HG03196 (cell line): Measurements from ENCODE around the gene AP3S2.
"Not testable (repeated sequence)": the region's sequence is repeated elsewhere in the genome, so short reads cannot be mapped to it uniquely, and the experiment has no call there.

Experiments
- ATAC-seq: cut with Tn5 transposase; IDR thresholded peaks from one replicate; pipeline ENCODE4 v1.9.1; 2021; ENCODE audit not compliant: unreplicated experiment

The AP3S2 gene

DNA sequence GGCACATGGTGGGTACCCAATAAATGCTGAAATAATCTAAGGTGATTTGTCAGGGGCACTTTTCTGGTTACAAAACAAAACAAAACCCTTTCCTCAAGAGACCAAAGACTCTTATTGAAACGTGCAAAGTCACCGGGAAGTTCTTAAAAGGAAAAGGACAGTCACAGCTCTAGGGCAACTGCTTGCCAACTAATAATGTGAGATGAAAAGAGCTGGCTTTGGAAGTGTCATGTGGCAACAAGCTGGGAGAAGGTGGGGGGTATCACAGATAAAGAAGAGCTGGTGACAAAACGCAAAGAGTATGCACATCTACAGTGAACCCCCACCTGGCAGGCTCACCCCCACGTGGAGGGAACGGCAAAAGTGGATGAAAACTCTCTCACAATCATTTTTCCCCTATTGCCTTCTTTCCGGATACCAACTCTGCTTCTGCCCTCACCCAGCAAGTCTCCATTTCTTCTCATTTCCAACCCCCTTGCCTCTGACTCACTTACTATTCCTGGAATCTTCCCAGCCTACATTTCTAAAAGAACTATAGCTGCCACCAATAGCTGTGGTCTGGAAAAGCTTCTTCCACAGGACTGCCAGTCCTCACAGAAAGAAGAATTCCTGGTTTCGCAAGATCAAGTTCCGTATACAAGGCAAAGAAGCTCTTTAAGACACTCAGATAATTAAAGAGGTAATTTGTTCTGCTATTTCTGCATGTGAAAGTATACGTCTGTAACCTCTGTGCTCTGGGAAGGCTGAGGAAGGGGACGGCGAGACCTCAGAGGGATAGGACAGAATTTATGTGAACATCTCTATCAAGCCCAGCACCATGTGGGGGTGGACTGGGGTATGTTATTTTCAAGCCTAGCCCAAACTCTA, 57.3 kb downstream of the AP3S2 start:
- ATAC-seq: no peak

DNA sequence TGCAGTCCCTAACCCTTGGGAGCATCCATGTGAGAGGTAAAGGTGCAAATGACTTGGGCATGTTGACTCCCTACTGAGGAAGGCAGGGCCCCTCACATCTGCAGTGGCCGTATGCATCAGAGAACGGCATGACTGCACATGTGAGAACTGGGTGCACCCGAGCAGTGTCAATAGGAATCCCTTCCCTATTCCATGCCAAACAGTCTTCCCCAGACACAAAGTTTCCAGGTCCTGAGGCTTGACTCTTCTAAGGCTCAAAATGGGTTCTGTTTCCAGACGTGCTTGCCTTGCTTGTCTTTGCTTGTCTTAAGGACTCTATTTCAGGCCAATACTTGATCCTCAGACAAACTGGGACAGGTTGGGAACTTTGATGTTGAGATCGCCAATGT, 58.6 kb downstream of the AP3S2 start:
- ATAC-seq: no peak

DNA sequence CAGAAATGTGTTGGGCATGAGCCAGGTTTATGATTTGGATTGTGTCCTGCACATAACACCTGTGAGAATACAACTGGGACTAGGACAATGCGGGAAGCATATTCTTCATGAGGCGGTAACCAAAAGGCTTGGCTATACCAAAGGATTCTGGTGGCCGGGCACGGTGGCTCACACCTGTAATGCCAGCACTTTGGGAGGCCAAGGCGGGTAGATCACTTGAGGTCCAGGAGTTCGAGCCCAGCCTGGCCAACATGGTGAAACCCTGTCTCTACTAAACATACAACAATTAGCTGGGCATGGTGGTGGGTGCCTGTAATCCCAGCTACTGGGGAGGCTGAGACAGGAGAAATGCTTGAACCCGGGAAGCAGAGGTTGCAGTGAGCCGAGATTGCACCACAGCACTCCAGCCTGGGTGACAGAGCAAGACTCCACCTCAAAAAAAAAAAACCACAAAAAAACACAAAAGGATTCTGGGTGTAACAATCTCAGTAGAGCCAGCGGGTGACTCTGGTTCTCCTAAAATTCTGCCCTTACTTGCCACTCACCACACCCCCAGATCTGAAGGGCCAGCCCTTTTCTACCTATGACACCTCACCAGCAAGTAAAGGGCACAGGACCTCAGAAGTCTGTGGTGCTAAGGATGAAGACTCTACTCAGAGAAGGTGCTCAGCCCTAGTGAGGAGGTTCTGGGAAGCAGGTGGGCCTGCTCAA, 59.2 kb downstream of the AP3S2 start:
- ATAC-seq: not testable (repeated sequence)

DNA sequence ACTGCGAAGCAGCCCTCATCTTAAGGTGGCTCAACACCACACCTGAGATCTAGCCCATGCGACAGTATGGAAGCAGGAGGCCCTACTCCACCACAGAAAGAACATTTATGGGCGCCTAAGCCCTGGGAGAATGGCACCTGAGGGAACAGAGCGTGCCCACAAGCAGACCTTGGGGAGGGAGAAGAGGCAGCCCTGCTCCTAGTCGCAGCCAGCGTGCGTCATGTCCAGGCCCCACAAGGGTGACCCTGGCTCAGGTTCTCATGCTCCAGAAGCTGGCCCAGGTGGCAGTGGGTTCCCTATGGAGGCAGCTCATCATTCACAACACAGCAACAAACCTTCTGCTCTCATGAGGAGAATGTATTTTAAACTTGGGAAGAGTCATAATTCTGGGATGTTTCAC, 59.8 kb downstream of the AP3S2 start:
- ATAC-seq: no peak

DNA sequence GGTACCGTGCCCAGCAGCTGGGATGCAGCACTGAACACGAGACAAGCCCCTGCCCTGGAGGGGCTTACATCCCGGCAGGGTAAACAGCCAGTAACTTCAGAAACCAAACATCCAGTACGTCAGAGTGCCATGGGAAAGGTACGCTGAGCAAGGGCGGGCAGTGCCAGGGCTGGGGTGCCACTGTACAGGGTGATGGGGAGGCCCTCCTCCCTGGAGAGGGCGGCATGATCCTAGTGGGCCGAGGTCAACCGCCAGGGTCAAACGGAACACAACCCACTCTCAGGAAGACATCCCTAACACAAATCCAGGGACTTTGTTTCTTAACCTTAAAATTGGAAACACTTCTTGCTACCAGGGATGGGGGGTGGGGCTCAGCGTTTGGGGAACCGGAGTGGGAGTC, 63.2 kb downstream of the AP3S2 start:
- ATAC-seq: no peak

DNA sequence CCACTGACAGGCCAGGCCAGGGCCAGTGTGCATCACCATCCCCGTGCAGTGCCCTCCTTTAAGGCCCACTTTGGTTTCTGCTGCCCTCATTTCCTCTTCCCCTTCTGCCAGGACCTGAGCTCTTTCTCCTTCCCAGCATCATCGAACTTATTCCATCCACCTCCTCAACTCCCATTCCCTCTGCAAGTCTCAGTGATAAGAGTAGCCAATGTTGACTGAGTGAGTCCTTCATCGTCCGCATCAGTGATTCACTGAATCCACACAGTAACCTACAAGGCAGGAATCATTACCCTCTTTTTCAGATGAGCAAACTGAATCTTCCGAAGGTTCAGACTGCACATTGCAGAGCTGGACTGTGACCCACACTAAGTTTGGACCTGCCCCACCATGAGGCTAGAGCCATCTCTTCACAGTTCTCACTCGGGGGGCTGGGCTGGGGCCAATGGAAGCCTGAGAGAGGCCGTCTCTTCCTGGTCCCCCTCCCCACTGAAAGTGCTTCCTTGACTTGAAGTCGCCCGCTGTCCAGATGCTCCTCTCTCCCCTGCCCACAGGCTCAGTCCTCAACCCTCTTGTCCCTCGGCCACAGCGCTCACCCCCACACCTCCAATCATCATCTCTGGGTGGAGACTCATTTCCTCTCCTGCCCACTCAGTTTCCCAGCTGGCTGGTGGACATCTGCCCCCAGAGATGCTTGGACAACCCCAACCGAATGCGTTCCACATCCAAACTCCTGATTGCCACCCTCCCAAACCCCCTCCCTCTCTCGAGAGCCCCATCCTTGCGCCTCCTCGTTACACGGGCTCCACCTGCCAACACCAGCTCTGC, 64.0 kb downstream of the AP3S2 start:
- ATAC-seq: no peak

DNA sequence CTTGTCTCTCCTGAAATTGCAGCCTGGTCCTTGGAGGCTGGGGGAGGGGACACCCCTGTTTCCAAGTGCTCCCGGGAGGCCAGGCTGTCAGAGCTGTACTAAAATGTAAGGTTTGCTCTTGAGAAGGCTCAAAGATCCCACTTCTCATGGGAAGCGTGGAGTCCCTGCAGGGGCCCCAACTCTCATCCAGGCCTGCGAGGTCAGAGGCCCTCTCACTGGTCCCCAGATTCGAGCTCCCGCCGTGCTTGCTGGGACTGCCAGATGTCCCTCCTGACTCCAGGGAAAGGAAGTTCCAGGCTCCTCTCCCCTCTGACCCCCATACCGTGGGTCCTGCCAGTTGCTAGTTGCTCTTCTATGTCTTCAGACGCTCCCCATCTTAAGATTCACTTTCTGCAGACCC, 64.6 kb downstream of the AP3S2 start:
- ATAC-seq: no peak

DNA sequence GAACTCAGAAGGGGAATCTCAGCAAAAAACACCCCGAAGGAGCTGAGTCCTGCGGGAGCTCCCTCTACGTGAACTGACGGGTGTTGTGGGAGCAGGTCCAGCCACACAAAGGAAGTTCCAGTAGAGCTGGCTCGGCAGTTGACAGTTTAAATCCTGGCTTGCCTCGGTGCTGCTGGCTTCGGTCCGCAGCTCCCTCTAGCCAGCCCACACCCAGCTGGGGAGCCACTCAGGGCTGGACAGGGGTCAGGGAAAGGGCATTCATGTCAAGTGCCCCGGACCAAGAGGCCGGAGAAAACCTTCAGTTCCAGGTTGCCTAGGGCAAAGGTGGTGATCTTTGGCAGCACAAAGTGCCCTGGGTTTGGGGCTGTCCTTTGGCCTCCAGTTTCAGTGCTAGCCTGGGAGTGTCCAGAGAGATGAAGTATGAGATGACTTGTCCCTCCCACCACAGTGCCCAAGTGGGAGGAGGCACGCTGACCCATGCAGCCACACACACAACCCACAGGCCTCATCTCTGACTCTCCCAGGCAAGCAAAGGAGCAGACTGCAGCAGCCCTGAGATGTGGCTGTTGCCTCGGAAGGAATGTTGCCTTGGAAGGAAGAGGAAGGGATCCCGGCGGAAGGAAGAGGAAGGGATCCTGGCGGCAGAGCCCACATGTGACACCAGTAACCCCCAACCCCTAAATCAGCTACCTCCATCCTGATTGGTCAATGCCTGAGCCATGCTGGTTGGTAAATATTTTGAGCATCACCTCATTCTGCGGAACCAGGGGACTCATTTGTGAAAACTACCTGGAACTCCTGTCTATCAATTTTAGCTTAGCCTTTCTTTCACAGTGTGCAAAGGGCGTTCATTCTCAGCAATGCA, 65.3 kb downstream of the AP3S2 start:
- no peak for ATAC-seq

DNA sequence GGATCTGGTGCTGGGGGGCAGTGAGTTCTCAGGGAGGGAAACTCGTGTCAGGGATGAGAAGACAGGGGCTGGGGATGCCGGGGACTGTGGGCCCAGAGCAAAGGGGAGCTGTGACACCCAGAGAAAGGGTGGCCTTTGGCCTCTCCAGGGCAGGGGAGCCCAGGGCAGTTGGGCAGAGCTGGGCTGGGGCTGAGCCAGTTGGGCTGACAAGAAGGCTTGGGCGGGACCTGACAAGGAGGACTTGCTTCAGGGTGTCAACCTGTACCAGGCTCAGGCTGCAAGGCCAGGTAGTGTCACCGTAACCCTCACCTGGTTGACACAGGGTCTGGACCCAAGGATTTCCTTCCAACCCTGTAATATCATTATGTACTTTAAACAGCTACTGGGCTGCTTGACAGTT, 66.0 kb downstream of the AP3S2 start:
- ATAC-seq: no peak

DNA sequence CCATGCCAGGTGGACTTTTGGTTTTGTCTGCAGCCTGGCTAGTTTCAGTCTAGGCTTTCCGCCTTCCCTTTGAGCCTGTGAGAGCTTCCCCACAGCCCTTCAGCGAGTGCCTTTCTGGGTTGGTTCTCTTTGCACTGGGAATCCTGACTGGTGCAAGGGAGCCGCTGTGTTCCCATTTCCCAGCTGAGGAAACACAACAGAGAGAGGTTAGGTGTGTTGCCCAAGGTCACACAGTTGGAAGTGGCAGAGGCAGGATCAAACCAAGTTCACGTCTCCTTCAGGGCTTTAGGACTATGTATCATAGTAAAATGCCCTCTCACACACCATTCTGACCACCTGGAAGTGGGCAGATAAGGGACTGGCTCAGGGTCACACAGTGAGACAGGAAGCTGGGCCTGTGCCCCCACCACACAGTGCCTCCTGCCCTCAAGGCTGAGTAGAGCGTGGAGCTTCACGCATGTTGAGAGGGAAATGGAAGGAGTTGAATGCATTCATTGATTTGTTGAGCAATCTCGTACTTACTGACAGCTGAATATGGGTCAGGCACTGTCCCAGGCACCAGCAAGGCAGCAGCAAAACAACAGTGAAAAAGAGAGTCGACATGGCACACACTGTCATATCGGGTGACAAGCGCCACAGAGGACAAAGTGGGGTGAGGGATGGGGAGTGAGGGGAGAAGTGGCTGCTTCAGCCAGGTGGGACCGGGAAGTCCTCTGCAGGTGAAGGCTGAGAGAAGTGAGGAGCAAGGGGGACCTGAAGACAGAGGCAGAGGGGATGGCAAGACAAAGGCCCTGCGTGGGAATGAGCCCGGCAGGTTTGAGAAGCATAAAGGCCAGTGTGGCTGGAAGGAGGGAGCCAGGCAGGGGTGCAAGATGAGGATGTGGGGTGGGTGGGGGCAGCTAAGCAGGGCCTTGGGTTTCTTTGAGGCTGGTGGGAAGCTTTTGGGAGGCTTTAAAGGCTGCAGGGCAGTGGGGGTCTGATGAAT, 66.8 kb downstream of the AP3S2 start:
- ATAC-seq: no peak

DNA sequence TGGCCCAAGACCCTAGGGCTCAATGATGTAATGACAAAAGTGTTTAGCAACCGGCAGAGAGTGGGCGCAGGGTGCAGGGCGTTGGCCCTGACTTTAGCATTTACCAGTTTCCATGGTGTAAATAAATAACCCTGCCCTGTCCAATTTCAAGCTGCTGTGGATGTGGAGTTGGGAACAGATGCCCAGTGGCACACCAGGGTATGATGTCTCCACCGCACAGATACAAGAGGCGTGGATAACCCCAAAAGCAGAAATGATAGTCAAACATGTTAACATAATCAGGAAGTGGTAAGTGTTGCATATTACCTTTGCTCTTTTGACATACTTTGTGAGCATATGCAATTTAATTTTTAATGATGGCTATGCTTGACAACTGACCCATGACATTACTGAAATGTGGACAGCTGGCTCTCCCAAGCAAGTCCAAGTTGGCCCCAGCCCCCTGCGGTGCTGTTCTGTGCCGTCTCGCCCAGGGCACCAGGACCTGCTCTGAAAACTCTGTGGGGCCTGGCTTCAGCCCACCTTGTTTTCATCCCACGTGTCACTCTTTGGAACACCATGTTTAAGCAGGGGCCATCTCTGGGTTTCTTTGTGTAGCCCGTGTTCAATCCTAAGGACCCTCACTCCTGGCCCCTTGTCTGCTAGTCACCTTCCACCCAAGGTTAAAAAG, 68.4 kb downstream of the AP3S2 start:
- no peak for ATAC-seq

DNA sequence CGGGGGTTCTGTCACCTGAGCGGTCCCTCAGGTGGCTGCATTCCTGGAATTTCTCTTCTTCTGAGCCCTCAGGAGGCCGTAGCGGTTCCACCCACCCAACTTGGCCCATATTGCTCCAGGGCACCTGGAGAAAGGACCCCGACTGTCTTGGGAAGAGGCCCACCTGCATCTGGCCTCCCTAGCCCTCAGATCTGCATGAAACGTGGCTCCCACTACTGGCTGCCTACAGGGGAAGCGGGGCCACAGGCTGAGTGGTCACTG, 69.3 kb downstream of the AP3S2 start:
- no peak for ATAC-seq

DNA sequence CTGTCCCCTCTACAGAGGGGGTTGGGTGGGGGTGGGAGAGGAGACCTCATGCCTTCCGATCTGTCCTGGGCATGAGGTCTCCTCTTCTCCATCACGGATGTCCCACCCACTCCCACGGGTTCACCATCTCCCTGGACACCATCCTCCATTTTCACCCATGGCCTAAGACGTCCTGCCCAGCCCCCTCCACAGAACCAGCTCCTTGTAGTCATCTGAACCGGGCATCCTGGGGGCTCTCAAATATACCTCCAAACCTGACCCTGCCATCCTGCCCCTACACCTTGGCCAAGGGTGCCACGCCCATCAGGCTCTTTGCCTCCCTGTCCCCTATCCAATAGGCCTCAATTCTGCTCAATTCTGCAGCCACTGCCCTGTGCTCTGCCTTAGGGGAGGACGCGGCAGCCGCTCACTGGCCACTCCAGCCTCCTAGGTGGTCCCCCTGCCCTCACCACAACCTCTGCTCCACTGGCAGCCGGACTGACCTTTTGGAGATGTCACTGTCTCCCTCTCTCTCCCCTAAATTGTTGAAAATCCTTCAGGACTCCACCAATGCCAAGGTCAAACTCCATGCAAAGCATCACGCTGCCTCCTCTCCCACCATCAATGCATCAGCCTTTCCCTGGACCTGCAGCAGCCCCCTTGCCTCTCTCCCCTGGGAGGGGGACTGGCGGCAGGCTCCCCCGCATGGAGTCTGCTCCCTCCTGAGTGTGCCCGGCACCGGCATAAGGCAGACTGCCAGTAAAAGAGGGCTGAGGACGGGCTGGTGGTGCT, 69.8 kb downstream of the AP3S2 start:
- no peak for ATAC-seq

DNA sequence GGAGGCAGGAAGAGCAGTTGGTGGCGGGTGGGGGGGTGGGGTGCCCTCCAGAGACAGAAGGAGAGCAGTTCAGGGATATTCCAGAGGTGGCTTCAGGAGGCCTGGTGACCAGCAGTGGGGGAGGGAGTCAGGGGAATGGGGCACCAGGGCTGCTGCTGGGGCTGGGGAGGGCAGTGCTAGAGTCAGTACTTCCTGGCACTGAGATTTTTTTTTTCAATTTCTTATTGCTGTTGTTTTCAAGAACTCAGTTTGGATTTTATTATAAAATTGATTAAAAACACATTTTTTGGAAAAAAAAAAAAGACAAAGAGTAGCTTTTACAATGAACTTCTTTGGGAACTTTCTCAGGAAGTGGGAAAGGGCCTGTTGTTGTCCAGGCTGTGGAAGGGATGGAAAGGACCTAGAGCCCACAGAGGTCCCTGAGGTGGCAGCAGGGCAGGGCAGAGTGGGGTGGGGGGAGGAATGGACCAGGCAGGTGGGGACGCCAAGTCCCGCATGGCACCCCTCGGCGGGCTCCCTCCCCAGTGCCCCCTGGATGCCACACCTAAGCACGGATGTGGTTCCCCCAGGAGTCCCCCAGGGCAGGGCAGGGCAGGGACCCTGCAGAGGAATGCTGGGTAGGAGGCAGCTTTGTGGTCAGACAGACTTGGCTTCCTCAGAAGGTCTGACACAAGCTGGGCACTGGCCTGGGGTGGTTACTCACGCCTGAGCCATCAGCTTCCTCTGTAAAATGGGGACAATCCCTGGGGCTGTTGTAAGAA, 70.7 kb downstream of the AP3S2 start:
- ATAC-seq: no peak

DNA sequence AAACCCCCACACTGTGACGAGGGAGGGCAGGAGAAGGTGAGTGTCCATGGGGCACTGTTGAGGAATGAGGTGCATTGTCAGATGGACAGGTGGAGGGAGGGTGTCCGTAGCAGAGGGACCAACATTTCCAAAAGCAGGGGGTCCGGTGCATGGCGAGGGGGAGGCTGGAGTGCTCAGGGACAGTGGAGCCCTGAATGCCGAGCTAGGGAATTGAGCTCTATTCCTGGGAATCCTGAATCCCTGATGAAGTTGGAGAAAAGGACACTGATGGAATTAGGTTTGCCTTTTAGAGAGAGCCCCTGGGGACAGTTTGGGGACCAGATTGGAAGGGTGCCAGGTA, 71.2 kb downstream of the AP3S2 start:
- ATAC-seq: no peak

DNA sequence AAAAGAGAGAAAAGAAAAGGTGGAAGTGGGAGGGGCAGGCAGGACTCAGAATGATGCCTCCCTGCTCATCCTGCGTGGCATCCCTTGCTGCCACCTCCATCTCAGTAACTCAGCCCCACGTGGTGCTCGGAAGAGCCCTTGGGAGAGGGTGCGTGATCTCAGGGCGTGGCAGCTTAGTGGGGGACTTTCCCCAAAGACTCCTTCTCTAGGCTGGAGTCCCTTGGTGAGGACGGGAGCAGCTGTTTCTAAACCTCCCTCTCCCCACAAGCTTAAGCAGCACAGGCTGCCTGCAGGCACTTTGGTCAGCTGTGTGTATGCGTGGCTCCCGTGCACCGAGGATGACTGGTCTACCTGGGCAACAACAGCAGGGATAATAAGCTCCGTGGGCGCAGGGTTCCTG, 71.8 kb downstream of the AP3S2 start:
- ATAC-seq: no peak

DNA sequence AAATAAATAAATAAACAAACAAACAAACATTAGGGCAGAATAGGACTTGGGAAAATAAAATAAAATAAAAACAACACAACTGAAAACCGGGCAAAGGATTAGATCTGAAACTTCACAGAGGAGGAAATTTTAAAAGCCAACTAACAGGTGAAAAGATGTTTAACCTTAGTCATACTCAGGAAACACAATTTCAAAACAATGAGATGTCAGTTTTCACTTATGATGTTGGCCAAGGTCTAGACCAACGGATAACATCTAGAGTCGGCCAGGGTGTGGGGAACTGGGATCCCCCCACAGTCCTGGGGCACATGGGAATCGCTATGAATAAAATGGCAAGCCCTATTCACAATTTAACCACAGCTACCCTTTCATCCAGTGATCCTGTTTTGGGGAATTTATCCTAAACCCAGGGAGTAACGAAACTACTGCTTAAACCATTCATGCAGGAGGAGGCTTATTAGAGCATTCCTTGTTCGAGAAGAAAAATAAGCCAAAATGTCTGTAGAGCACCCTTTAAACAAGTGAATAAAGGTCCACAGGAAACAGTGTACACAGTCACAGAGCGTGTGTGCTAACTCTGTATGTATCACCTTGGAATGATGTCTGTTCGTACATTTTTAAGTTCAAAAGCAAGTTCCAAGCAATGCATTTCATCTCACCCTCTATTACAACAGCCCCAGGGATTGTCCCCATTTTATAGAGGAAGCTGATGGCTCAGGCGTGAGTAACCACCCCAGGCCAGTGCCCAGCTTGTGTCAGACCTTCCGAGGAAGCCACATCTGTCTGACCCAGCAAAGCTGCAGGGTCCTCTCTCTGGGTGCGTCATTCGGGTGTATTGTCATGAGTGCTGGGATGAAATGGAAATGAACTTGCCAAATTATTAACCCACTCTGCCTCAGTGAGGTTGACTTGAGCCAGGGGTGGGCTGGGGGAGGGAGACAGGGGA, 72.9 kb downstream of the AP3S2 start:
- ATAC-seq: no peak
